ACC112 (cell line): Measurements from ENCODE around the gene REPS2.

ENCODE experiments used
- H2AFZ ChIP-seq: fragments of 200-600 bp; sonication (generic); one replicate; pipeline ENCODE4 v1.6.0; 2017; ENCODE audit warnings: antibody characterized with exemption, low read length; ENCODE audit not compliant: unreplicated experiment
- H3K27ac ChIP-seq: fragments of 200-600 bp; sonication (generic); 2 replicates; pipeline ENCODE4 v1.5.1; 2014; ENCODE audit warnings: low read depth, mild to moderate bottlenecking, antibody characterized with exemption, low read length, moderate library complexity
- H3K27me3 ChIP-seq: fragments of 200-600 bp; sonication (generic); 2 replicates; pipeline ENCODE4 v1.6.1; 2014; ENCODE audit warnings: mild to moderate bottlenecking, antibody characterized with exemption, low read length, moderate library complexity, mixed read lengths; ENCODE audit not compliant: insufficient read depth
- H3K36me3 ChIP-seq: fragments of 200-600 bp; sonication (generic); 2 replicates; pipeline ENCODE4 v1.6.1; 2016; ENCODE audit warnings: mild to moderate bottlenecking, antibody characterized with exemption, low read length, moderate library complexity, mixed read lengths; ENCODE audit not compliant: insufficient read depth
- H3K4me1 ChIP-seq: fragments of 200-600 bp; sonication (generic); one replicate; pipeline ENCODE4 v1.6.1; 2016; ENCODE audit warnings: low read length, mixed read lengths; ENCODE audit not compliant: insufficient read depth, unreplicated experiment, control insufficient read depth
- H3K4me3 ChIP-seq: fragments of 200-600 bp; sonication (generic); 2 replicates; pipeline ENCODE4 v1.5.1; 2014; ENCODE audit warnings: mild to moderate bottlenecking, low read depth, low read length
- H3K79me2 ChIP-seq: fragments of 200-600 bp; sonication (generic); one replicate; pipeline ENCODE4 v1.6.0; 2016; ENCODE audit warnings: low read length; ENCODE audit not compliant: control insufficient read depth, unreplicated experiment, insufficient read depth

Gene REPS2

GRCh38 chrX:17078031-17078720, 131.7 kb downstream of the REPS2 start:
- no peaks in the 10 kb centered on the region for H3K27me3 ChIP-seq
- peaks cover 20% of the 10 kb centered on the region for H3K4me1 ChIP-seq
- no peaks in the 10 kb centered on the region for H3K79me2 ChIP-seq
- peak overlapping the region; percentile 34 for H3K27ac ChIP-seq
- no peak overlapping the region for H2AFZ ChIP-seq
- H3K4me3 ChIP-seq = no peak overlapping the region
- H3K36me3 ChIP-seq = no peaks in the 10 kb centered on the region

GRCh38 chrX:17081511-17081910, 135.1 kb downstream of the REPS2 start:
- no peak overlapping the region for H3K4me3 ChIP-seq
- H3K36me3 ChIP-seq = no peaks in the 10 kb centered on the region
- H3K27ac ChIP-seq = no peak overlapping the region
- no peaks in the 10 kb centered on the region for H3K27me3 ChIP-seq
- H2AFZ ChIP-seq = no peak overlapping the region
- no peaks in the 10 kb centered on the region for H3K79me2 ChIP-seq
- H3K4me1 ChIP-seq = peaks cover 20% of the 10 kb centered on the region

GRCh38 chrX:17081968-17082367, 135.5 kb downstream of the REPS2 start:
- Histone ChIP-seq H3K4me1 (peaks cover 20% of the 10 kb centered on the region), H3K79me2 (no peaks in the 10 kb centered on the region), H3K36me3 (no peaks in the 10 kb centered on the region), H3K4me3 (no peak overlapping the region), H3K27me3 (no peaks in the 10 kb centered on the region), H2AFZ (no peak overlapping the region), H3K27ac (no peak overlapping the region)

- Histone ChIP-seq H3K36me3 (no peaks in the 10 kb centered on the region), H3K79me2 (no peaks in the 10 kb centered on the region), H3K4me1 (peaks cover 15% of the 10 kb centered on the region), H3K4me3 (no peak overlapping the region), H3K27me3 (no peaks in the 10 kb centered on the region), H3K27ac (no peak overlapping the region), H2AFZ (no peak overlapping the region)
Measured at GRCh38 chrX:17082831-17083230, 136.4 kb downstream of the REPS2 start.

GRCh38 chrX:17086317-17086716, 139.9 kb downstream of the REPS2 start:
- H3K79me2 ChIP-seq = no peaks in the 10 kb centered on the region
- H3K4me3 ChIP-seq = no peak overlapping the region
- peaks cover 9% of the 10 kb centered on the region; the same call in 1 of the 2 replicates for H3K27me3 ChIP-seq
- no peak overlapping the region for H2AFZ ChIP-seq
- H3K4me1 ChIP-seq = no peaks in the 10 kb centered on the region
- no peak overlapping the region for H3K27ac ChIP-seq
- H3K36me3 ChIP-seq = no peaks in the 10 kb centered on the region

GRCh38 chrX:17095161-17095560, 148.7 kb downstream of the REPS2 start:
- Histone ChIP-seq H3K4me3 (no peak overlapping the region), H3K79me2 (no peaks in the 10 kb centered on the region), H3K36me3 (no peaks in the 10 kb centered on the region), H3K27me3 (peaks cover 29% of the 10 kb centered on the region; the same call in 1 of the 2 replicates), H2AFZ (no peak overlapping the region), H3K4me1 (no peaks in the 10 kb centered on the region), H3K27ac (no peak overlapping the region)

GRCh38 chrX:17098516-17099247, 152.2 kb downstream of the REPS2 start:
- no peaks in the 10 kb centered on the region for H3K4me1 ChIP-seq
- H3K79me2 ChIP-seq = no peaks in the 10 kb centered on the region
- no peak overlapping the region for H3K27ac ChIP-seq
- no peak overlapping the region for H3K4me3 ChIP-seq
- no peak overlapping the region for H2AFZ ChIP-seq
- peaks cover 17% of the 10 kb centered on the region; the same call in 1 of the 2 replicates for H3K27me3 ChIP-seq
- H3K36me3 ChIP-seq = no peaks in the 10 kb centered on the region

- Histone ChIP-seq H3K4me3 (no peak overlapping the region), H2AFZ (no peak overlapping the region), H3K27me3 (no peaks in the 10 kb centered on the region), H3K79me2 (no peaks in the 10 kb centered on the region), H3K27ac (no peak overlapping the region), H3K4me1 (no peaks in the 10 kb centered on the region), H3K36me3 (no peaks in the 10 kb centered on the region)
Measured at GRCh38 chrX:17104433-17104832, 158.0 kb downstream of the REPS2 start.

DNA sequence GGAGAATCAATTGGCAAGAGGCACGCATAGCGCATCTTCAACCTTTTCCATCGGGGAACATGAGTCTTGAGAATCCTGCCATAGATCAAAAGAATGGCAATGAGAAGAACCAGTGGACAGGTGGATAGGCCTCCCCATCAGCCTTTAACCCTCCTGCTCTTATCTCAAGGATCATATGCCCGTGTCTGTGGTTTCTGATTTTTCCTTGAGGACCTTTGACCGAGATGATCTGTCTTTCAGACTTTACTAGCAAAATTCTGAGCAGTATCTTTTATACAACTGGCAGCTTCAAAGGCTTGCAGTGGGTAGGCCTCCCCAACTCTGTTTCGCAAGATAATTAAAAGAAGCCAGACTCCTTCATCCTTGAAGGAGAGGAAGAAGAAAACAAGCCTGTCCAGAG, 174.4 kb downstream of the REPS2 start:
- no peaks in the 10 kb centered on the region for H3K36me3 ChIP-seq
- no peaks in the 10 kb centered on the region for H3K4me1 ChIP-seq
- H3K27me3 ChIP-seq = no peaks in the 10 kb centered on the region
- no peak overlapping the region for H3K27ac ChIP-seq
- H2AFZ ChIP-seq = no peak overlapping the region
- H3K4me3 ChIP-seq = no peak overlapping the region
- no peaks in the 10 kb centered on the region for H3K79me2 ChIP-seq

DNA sequence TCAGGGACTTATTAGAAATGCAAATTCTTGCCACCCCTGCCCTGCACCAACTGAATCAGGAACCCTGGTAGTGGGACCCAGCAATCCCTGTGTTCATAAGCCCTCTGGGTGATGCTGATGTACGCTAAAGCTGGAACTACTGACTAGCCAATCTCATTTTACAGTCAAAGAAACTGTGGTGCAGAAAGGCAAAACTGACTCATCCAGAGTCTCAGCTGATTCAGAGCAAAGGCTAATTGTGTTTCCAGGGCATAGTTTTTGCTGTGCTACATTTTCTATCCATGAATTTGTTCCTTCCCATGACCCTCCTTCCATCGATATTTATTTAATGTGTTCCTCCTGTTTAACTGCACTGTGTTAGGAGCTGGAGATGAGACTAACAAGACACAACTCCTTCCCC, 207.5 kb downstream of the REPS2 start:
- Histone ChIP-seq H3K36me3 (no peaks in the 10 kb centered on the region), H3K27me3 (peaks cover 20% of the 10 kb centered on the region; the same call in 1 of the 2 replicates), H3K4me1 (no peaks in the 10 kb centered on the region), H3K79me2 (no peaks in the 10 kb centered on the region), H2AFZ (no peak overlapping the region), H3K27ac (no peak overlapping the region), H3K4me3 (no peak overlapping the region)

DNA sequence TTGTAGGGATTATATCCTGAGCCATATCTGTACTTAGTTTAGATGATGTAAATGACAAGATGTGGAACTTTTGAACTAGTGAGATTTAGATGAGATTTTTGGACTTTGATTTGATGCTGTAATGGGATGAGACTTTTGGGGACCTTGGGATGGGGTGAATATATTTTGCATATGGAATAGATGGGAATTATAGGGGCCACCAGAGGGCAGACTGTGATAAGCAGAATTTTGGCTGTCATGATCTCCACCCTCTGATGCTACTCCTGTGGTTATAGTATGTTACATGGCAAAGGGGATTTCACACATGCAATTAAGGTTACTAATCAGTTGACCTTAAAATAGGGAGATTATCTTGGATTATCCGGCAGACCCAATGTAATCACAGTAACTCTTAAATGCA, 214.5 kb downstream of the REPS2 start:
- H3K79me2 ChIP-seq = no peaks in the 10 kb centered on the region
- no peaks in the 10 kb centered on the region for H3K36me3 ChIP-seq
- no peak overlapping the region for H3K27ac ChIP-seq
- no peak overlapping the region for H3K4me3 ChIP-seq
- peaks cover 10% of the 10 kb centered on the region; the same call in 1 of the 2 replicates for H3K27me3 ChIP-seq
- H2AFZ ChIP-seq = no peak overlapping the region
- no peaks in the 10 kb centered on the region for H3K4me1 ChIP-seq
